ENCODE data around the gene NNMT. TPM values are rescaled to one million over a fixed set of nuclear protein-coding genes. Genes with fewer than 3 reads are reported as not detected.

The NNMT gene
- total and polyA plus RNA-seq, 2 donors (not counting 1 experiment from before 2014, with no cell fraction given), result not detected

DNA sequence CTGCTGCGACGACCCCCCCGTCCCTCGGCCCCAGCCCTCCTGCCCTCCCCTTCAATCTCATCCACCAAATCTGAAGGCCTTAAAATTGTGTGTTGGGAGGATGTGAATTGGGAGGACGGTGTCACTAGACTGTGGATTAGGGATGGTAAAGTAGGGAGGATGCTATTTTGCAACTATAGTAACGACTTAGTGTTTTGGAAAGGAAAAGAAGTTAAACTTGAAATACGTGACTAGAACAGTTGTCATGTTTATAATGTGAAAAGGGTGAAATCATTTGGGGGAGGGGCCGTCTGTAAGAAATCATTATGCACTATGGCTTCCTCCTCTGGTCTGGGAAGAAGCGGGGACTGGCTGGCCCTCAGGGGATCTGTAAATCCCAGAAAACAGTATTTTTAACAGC, 43.4 kb upstream of the NNMT start:
- no peak for ATAC-seq (ENCODE audit: low read depth)
- no peak for DNase-seq
- WGBS (ENCODE audit: insufficient coverage), result 97% methylated on average over 4 of the region's 9 CpGs
- Histone ChIP-seq H3K27ac (ENCODE audit: low read length in 2 of 2) (no peak overlapping the region), H3K27me3 (replicated peaks in 1 of 4; ENCODE audit: control extremely low read depth in 1 of 4, control insufficient read depth in 3 of 4, insufficient read depth in 4 of 4, low read length in 3 of 4) (no peaks in the 10 kb centered on the region), H3K4me1 (ENCODE audit: control insufficient read depth in 2 of 2, insufficient read depth in 2 of 2, low read length in 2 of 2) (peaks cover 4 to 10% of the 10 kb centered on the region in 2 donors), H3K36me3 (replicated peaks in 1 of 2; ENCODE audit: control extremely low read depth in 1 of 2, control insufficient read depth in 1 of 2, extremely low read depth in 1 of 2, insufficient read depth in 2 of 2, low read length in 1 of 2) (no peaks in the 10 kb centered on the region), H3K4me2 (replicated peaks; ENCODE audit: low read depth, low read length, poor library complexity, severe bottlenecking) (no peak overlapping the region), H4K20me1 (ENCODE audit: control insufficient read depth, insufficient read depth, low read length, poor library complexity, severe bottlenecking) (no peaks in the 10 kb centered on the region), H3K79me2 (ENCODE audit: control insufficient read depth, insufficient read depth, low read length) (no peaks in the 10 kb centered on the region), H2AFZ (ENCODE audit: insufficient read depth, low read depth, low read length, poor library complexity, severe bottlenecking) (no peak overlapping the region), H3K9me3 (ENCODE audit: control extremely low read depth in 1 of 3, control insufficient read depth in 2 of 3, insufficient read depth in 1 of 3, low read length in 2 of 3) (peaks cover 0 to 4% (median 0%) of the 10 kb centered on the region in 3 donors), H3K4me3 (ENCODE audit: control extremely low read depth in 1 of 5, extremely low read depth in 1 of 5, insufficient read depth in 1 of 5, low read depth in 2 of 5, low read length in 4 of 5) (no peak overlapping the region), H3K9ac (ENCODE audit: low read length) (no peak overlapping the region)
- POLR2A ChIA-PET, result interaction anchor here (1.0 kb wide), 1 partner anchor 37 kb away, joined by 3 read pairs; no protein-coding TSS in a partner anchor
- Mint-ChIP-seq H3K27ac (no peak overlapping the region), H3K4me1 (peaks cover 12% of the 10 kb centered on the region), H3K4me3 (no peak overlapping the region), H3K27me3 (no peaks in the 10 kb centered on the region), H3K9me3 (ENCODE audit: insufficient read depth) (no peaks in the 10 kb centered on the region)
- CTCF ChIA-PET, result interaction anchor here (1.5 to 4.1 kb wide), 3 partner anchors 9 to 357 kb away, joined by 4 to 13 read pairs (median 4); no protein-coding TSS in a partner anchor
- TF ChIP-seq, protein P1, sequence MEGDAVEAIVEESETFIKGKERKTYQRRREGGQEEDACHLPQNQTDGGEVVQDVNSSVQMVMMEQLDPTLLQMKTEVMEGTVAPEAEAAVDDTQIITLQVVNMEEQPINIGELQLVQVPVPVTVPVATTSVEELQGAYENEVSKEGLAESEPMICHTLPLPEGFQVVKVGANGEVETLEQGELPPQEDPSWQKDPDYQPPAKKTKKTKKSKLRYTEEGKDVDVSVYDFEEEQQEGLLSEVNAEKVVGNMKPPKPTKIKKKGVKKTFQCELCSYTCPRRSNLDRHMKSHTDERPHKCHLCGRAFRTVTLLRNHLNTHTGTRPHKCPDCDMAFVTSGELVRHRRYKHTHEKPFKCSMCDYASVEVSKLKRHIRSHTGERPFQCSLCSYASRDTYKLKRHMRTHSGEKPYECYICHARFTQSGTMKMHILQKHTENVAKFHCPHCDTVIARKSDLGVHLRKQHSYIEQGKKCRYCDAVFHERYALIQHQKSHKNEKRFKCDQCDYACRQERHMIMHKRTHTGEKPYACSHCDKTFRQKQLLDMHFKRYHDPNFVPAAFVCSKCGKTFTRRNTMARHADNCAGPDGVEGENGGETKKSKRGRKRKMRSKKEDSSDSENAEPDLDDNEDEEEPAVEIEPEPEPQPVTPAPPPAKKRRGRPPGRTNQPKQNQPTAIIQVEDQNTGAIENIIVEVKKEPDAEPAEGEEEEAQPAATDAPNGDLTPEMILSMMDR (IDR thresholded peaks at IDR 0.05), result no peak
- TF ChIP-seq EZH2 (IDR thresholded peaks at IDR 0.05; ENCODE audit: borderline replicate concordance, insufficient read depth, low read depth, low read length, poor library complexity, severe bottlenecking), result no peak
- intact Hi-C loops (cut with micrococcal nuclease), result no loop called here

DNA sequence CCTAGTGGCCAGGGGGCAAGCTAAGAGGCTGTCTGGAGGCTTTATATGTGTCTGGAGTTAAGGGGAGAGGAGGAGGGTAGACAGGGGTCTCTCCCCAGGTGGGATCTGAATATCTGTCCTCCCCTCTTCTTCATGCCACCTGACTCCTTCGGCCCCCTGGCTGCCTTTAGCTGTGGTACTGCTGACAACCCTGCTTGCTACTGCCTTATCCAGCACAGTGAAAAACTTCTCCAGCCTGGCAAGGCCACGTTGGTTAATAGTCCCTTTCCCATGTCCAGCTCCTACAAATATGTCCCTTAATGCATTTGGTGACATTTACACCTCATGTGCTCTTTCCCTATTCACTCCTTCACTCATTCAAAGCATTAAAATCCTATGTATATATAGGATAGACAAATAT, 42.4 kb upstream of the NNMT start:
- Histone ChIP-seq H3K4me1 (ENCODE audit: control insufficient read depth in 2 of 2, insufficient read depth in 2 of 2, low read length in 2 of 2) (peaks cover 12 to 20% of the 10 kb centered on the region in 2 donors), H3K9me3 (ENCODE audit: control extremely low read depth in 1 of 3, control insufficient read depth in 2 of 3, insufficient read depth in 1 of 3, low read length in 2 of 3) (peaks cover 0 to 4% (median 0%) of the 10 kb centered on the region in 3 donors), H3K27ac (ENCODE audit: low read length in 2 of 2) (no peak overlapping the region), H3K27me3 (replicated peaks in 1 of 4; ENCODE audit: control extremely low read depth in 1 of 4, control insufficient read depth in 3 of 4, insufficient read depth in 4 of 4, low read length in 3 of 4) (no peaks in the 10 kb centered on the region), H3K4me3 (ENCODE audit: control extremely low read depth in 1 of 5, extremely low read depth in 1 of 5, insufficient read depth in 1 of 5, low read depth in 2 of 5, low read length in 4 of 5) (no peak overlapping the region), H3K79me2 (ENCODE audit: control insufficient read depth, insufficient read depth, low read length) (no peaks in the 10 kb centered on the region), H2AFZ (ENCODE audit: insufficient read depth, low read depth, low read length, poor library complexity, severe bottlenecking) (no peak overlapping the region), H3K4me2 (replicated peaks; ENCODE audit: low read depth, low read length, poor library complexity, severe bottlenecking) (no peak overlapping the region), H3K36me3 (replicated peaks in 1 of 2; ENCODE audit: control extremely low read depth in 1 of 2, control insufficient read depth in 1 of 2, extremely low read depth in 1 of 2, insufficient read depth in 2 of 2, low read length in 1 of 2) (no peaks in the 10 kb centered on the region), H4K20me1 (ENCODE audit: control insufficient read depth, insufficient read depth, low read length, poor library complexity, severe bottlenecking) (no peaks in the 10 kb centered on the region), H3K9ac (ENCODE audit: low read length) (no peak overlapping the region)
- no peak for ATAC-seq (ENCODE audit: low read depth)
- Mint-ChIP-seq H3K9me3 (ENCODE audit: insufficient read depth) (no peaks in the 10 kb centered on the region), H3K4me1 (peaks cover 19% of the 10 kb centered on the region), H3K27ac (no peak overlapping the region), H3K4me3 (no peak overlapping the region), H3K27me3 (no peaks in the 10 kb centered on the region)
- ChIA-PET POLR2A (interaction anchor here (1.0 kb wide), 1 partner anchor 38 kb away, joined by 3 read pairs; no protein-coding TSS in a partner anchor), CTCF (interaction anchor here (1.0 to 1.6 kb wide), 5 partner anchors 8 to 359 kb away, joined by 3 to 4 read pairs (median 3); no protein-coding TSS in a partner anchor)
- intact Hi-C loops (cut with micrococcal nuclease), result no loop called here
- WGBS (ENCODE audit: insufficient coverage), result 83% methylated on average over 1 of the region's 2 CpGs
- no peak for DNase-seq
- TF ChIP-seq, protein P1 (IDR thresholded peaks at IDR 0.05), result no peak
- TF ChIP-seq EZH2 (IDR thresholded peaks at IDR 0.05; ENCODE audit: borderline replicate concordance, insufficient read depth, low read depth, low read length, poor library complexity, severe bottlenecking), result no peak

Measured in B cell (primary cell).